ENCODE data around the gene RTKN. TPM values are rescaled to one million over a fixed set of nuclear protein-coding genes. Genes with fewer than 3 reads are reported as not detected.

The RTKN gene
- polyA plus RNA-seq, 3 donors: 0.07 TPM; not detected in 2

GRCh38 chr2:74482801-74483674 is 41.3 kb upstream of the RTKN start, which contains the start of the genes CCDC142 and TTC31:
Gene CCDC142, minus strand, starts transcription at chr2:74482998. Its CDS starts 161 bp downstream, at chr2:74482837.
Gene TTC31, plus strand, starts transcription at chr2:74483081. Its CDS starts 15 bp downstream, at chr2:74483096.
- Histone ChIP-seq H3K9ac (ENCODE audit: insufficient read depth, low read length, poor library complexity, severe bottlenecking) (peak within 1 kb of the TSS; percentile 76), H4K20me1 (ENCODE audit: insufficient read depth, low read length) (peaks cover 20% of the 10 kb centered on the region), H3K79me2 (ENCODE audit: insufficient read depth, low read length) (peaks cover 49% of the 10 kb centered on the region), H3K36me3 (replicated peaks in 1 of 2; ENCODE audit: control insufficient read depth in 1 of 2, insufficient read depth in 2 of 2, low read length in 2 of 2) (peaks cover 18 to 40% of the 10 kb centered on the region in 2 donors), H3K27me3 (ENCODE audit: control insufficient read depth in 2 of 2, insufficient read depth in 2 of 2, low read length in 2 of 2) (no peaks in the 10 kb centered on the region), H3K4me2 (replicated peaks; ENCODE audit: extremely low read depth, low read length, poor library complexity, severe bottlenecking) (peak within 1 kb of the TSS; percentile 95), H2AFZ (ENCODE audit: insufficient read depth, low read depth, low read length, poor library complexity, severe bottlenecking) (peak within 1 kb of the TSS; percentile 98), H3K9me3 (replicated peaks in 1 of 2; ENCODE audit: control insufficient read depth in 1 of 2, insufficient read depth in 1 of 2, low read length in 2 of 2) (no peaks in the 10 kb centered on the region), H3K27ac (ENCODE audit: low read depth in 1 of 2, low read length in 2 of 2) (peak within 1 kb of the TSS; percentile 84 to 90), H3K4me1 (ENCODE audit: control insufficient read depth in 1 of 2, insufficient read depth in 2 of 2, low read length in 2 of 2) (peaks cover 24 to 32% of the 10 kb centered on the region in 2 donors), H3K4me3 (replicated peaks in 1 of 3; ENCODE audit: low read depth in 2 of 3, low read length in 3 of 3) (peak within 1 kb of the TSS; percentile 61 to 94 (median 86))
- peak; percentile 93 to 95 (median 94) for DNase-seq
- TF ChIP-seq CTCF (IDR thresholded peaks at IDR 0.05): peak; percentile 88
- intact Hi-C loops (cut with micrococcal nuclease): loop anchor here (1.0 to 5.0 kb wide), 6 partner anchors 28 to 104 kb away; partner anchors contain the start of genes AUP1 (in 2 of the 2), HTRA2 (in 2 of the 2), INO80B (in 2 of the 2) and DQX1 (in 1 of the 2)
- peaks cover 0 to 2% (median 0%) of the 10 kb centered on the region in 3 donors for H3K27me3 Mint-ChIP-seq (ENCODE audit: low read depth in 3 of 3)
- H3K4me1 Mint-ChIP-seq: peaks cover 29% of the 10 kb centered on the region
- H3K4me3 Mint-ChIP-seq: peak within 1 kb of the TSS; percentile 100
- H3K9me3 Mint-ChIP-seq: no peaks in the 10 kb centered on the region
- WGBS (ENCODE audit: insufficient coverage): 1% methylated on average over 43 of the region's 50 CpGs
- H3K27ac Mint-ChIP-seq: peak within 1 kb of the TSS; percentile 90 to 100 (median 99)
- H3K36me3 Mint-ChIP-seq: peaks cover 31 to 47% of the 10 kb centered on the region in 2 donors
